Measurements from ENCODE around the gene EVX2. TPM values are rescaled to one million over a fixed set of nuclear protein-coding genes. Genes with fewer than 3 reads are reported as not detected.

EVX2 gene
- total and polyA plus RNA-seq, 12 donors, result not detected

DNA sequence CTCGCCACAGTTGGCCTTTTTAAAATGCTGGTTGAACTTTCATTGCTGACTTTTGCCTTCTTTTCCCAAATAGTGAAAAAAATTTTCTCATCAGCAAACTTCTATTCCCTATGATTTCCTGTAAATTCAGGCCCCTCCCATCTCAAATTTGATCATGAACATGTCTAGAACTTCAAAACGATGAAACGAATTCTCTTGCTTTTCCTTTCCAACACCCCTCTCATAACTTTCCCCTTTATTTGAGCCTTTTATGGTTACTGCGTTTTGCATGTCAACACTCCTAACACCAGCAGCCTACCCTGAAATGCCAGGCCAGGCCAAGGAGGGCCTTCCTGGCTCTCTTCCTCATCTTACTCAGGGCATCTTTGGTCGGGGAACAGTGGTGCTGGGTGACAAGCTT is 7.1 kb upstream of the EVX2 start:
- TF ChIP-seq POLR2A (IDR thresholded peaks at IDR 0.05), result no peak
- TF ChIP-seq, protein P1, sequence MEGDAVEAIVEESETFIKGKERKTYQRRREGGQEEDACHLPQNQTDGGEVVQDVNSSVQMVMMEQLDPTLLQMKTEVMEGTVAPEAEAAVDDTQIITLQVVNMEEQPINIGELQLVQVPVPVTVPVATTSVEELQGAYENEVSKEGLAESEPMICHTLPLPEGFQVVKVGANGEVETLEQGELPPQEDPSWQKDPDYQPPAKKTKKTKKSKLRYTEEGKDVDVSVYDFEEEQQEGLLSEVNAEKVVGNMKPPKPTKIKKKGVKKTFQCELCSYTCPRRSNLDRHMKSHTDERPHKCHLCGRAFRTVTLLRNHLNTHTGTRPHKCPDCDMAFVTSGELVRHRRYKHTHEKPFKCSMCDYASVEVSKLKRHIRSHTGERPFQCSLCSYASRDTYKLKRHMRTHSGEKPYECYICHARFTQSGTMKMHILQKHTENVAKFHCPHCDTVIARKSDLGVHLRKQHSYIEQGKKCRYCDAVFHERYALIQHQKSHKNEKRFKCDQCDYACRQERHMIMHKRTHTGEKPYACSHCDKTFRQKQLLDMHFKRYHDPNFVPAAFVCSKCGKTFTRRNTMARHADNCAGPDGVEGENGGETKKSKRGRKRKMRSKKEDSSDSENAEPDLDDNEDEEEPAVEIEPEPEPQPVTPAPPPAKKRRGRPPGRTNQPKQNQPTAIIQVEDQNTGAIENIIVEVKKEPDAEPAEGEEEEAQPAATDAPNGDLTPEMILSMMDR (IDR thresholded peaks at IDR 0.05), result no peak
- Histone ChIP-seq H3K27ac (no peak overlapping the region), H3K9me3 (replicated peaks in 1 of 3) (no peaks in the 10 kb centered on the region), H3K4me1 (replicated peaks in 1 of 2) (peaks cover 4 to 17% of the 10 kb centered on the region in 2 donors), H3K4me3 (no peak overlapping the region), H3K36me3 (replicated peaks in 1 of 2) (no peaks in the 10 kb centered on the region), H3K27me3 (peaks cover 96% of the 10 kb centered on the region)
- DNase-seq, result no peak
- WGBS, 4 donors, result 29 to 37% (median 36%) methylated on average over 5 of the region's 5 CpGs
- intact Hi-C loops (cut with DNase I), result loop anchor here in 1 of 2 donors (5.0 to 10.0 kb wide), 2 partner anchors 724 to 836 kb away; no protein-coding TSS in a partner anchor

DNA sequence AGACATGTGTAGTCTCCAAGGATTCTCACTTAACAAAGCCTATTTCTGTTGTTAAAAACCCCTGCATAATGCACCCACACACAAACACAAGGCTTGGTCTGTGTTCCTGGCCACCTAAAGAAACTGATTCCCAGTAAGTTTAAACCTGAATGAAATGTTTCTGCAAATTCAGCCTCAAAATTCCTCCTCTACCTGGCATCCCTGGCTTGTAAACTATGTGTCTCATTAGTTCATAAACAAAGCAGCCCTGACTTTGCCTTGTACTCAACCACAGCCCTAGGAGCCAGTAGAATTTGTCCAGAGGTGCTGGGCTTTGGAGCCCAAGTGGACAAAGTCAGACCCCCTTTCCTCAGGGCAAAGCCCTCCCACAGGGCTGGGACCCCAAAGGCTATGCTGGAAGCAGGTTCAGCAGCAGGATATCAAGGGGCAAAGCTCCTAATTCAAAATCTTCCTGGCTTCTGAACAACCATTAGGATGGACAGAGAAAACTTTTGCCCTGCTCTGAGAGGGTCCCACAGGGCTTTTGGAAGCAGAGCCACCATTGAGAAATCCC is 6.2 kb upstream of the EVX2 start:
- H3K27me3 ChIP-seq, result peaks cover 96% of the 10 kb centered on the region
- H3K27ac ChIP-seq, result no peak overlapping the region
- no peaks in the 10 kb centered on the region for H3K9me3 ChIP-seq (replicated peaks in 1 of 3)
- peaks cover 4 to 17% of the 10 kb centered on the region in 2 donors for H3K4me1 ChIP-seq (replicated peaks in 1 of 2)
- no peaks in the 10 kb centered on the region for H3K36me3 ChIP-seq (replicated peaks in 1 of 2)
- TF ChIP-seq, protein P1 (IDR thresholded peaks at IDR 0.05), result no peak
- no peak for TF ChIP-seq POLR2A (IDR thresholded peaks at IDR 0.05)
- intact Hi-C loops (cut with DNase I), result loop anchor here (5.0 to 10.0 kb wide), 3 partner anchors 405 to 835 kb away; no protein-coding TSS in a partner anchor
- no peak for DNase-seq
- no peak overlapping the region for H3K4me3 ChIP-seq

DNA sequence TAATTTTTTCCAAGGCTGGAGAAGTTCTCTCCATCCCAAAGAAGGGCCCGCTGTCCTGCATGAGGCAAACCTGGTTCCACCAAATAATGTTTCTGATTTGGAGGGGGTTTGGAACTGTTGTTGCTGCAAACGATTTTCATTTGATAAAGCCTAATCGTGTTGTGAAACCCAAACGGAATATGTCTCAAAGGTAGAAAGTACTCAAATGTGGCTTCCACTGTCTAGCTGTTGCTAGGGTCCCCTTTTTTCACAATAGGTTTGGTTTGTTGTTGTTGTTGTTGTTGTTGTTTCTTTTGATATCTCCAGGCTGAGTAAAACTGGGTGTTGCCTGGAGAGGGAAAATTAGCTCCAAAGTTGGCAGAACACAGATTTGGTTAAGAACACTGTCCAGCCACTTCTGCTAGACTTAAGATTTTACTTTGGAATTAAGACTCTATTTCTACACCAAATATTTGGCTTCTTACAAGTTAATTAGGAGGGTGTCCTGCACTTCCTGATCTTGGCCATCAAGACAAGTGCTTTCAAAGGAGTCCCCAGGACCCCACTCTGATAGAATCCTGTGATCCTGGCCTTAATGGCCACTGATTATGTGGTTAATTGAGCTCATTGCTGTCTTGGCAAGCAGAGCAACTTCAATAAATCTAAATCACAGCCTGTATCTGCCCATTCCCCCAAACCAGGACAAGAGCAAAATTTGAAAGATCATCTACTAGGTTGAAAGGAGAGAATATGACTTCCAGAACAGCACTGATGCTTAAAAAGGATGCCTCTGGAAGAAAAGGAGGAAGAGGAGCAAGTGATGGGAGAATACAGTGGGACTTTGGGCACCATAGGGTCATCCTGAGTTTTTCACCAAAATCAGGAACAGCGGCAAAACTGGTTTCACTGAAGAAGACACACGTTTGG is 5.4 kb upstream of the EVX2 start:
- no peaks in the 10 kb centered on the region for H3K9me3 ChIP-seq (replicated peaks in 1 of 3)
- no peak overlapping the region for H3K4me3 ChIP-seq
- WGBS, 4 donors, result 10 to 17% (median 11%) methylated on average over 6 of the region's 6 CpGs
- no peak for TF ChIP-seq POLR2A (IDR thresholded peaks at IDR 0.05)
- TF ChIP-seq, protein P1 (IDR thresholded peaks at IDR 0.05), result no peak
- intact Hi-C loops (cut with DNase I), result loop anchor here in 1 of 2 donors (10.0 kb wide), 1 partner anchor 404 kb away; no protein-coding TSS in a partner anchor
- DNase-seq, result no peak
- H3K27ac ChIP-seq, result no peak overlapping the region
- H3K4me1 ChIP-seq (replicated peaks in 1 of 2), result peaks cover 4 to 17% of the 10 kb centered on the region in 2 donors
- no peaks in the 10 kb centered on the region for H3K36me3 ChIP-seq (replicated peaks in 1 of 2)
- peaks cover 95% of the 10 kb centered on the region for H3K27me3 ChIP-seq

Data from adrenal gland (tissue), 12 donors.